GM19452 (cell line): Measurements from ENCODE around the gene ADRA2C.

Experiments
- ATAC-seq: cut with Tn5 transposase; IDR thresholded peaks from one replicate; pipeline ENCODE4 v1.9.1; 2021; ENCODE audit not compliant: unreplicated experiment

Gene ADRA2C

GRCh38 chr4:3732076-3733028 is 33.8 kb upstream of the ADRA2C start:
- ATAC-seq, result no peak

DNA sequence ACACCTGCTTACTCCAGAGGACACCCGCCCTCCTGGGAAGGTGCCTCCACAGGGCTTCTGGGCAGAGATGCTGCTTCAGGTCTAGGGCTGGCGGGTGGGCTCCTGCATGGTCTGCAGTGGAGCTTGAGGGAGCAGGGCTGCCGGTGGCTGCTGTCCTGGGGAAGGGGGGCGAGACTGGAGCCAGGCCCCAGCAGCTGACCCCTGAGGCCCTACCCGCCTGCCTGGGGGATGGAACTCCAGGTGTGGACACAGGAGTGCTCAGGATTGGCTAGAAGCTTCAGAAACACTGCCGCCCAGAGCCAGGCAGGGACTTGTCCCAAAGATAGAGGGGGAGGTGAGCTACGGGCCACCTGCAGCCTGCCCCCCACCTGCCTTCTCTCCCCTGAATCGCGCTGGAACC is 33.0 kb upstream of the ADRA2C start:
- ATAC-seq, result no peak

DNA sequence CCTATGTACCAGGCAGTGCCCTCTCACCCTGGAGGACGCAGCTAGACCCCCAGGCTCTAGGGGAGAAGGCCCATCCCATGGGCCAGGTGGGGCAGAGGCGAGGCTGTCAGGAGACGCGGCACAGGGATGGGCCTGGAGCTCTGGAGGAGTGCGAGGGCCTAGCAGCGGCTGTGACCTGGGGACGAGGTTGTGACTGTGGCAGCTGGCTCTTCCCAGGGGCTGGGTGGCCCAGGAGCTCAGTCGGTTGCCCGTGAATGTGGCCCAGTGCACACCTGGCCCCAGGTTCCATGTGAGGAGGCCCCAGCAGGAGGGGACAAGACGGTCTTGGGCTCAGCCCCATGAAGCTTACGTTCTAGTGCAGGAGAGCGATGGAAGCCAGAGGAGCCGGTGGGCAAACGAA is 31.0 kb upstream of the ADRA2C start:
- ATAC-seq, result no peak

GRCh38 chr4:3736290-3736689 is 29.9 kb upstream of the ADRA2C start:
- ATAC-seq, result no peak

GRCh38 chr4:3736806-3737205 is 29.4 kb upstream of the ADRA2C start:
- ATAC-seq, result no peak

GRCh38 chr4:3739577-3739976 is 26.6 kb upstream of the ADRA2C start:
- no peak for ATAC-seq

GRCh38 chr4:3740256-3740655 is 25.9 kb upstream of the ADRA2C start:
- no peak for ATAC-seq

GRCh38 chr4:3741217-3742011 is 24.8 kb upstream of the ADRA2C start:
- no peak for ATAC-seq

- no peak for ATAC-seq
These were observed 23.6 kb upstream of the ADRA2C start for GRCh38 chr4:3742610-3743009.

DNA sequence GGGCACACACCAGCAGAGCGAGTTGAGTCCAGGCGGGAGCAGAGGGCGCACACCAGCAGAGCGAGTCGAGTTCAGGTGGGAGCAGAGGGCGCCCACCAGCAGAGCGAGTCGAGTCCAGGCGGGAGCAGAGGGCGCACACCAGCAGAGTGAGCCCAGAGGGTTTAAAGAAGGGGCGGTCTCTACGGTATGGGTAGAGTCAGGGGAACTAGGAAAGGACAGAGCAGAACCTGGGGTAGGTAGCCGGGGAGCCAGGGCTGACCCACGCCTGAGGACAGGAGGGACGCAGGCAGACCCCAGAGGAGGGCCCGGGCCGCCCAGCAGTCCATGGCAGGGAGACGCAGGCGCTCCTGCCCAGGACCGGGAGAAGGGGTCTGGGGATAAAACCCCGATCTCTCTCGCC is 22.0 kb upstream of the ADRA2C start:
- ATAC-seq, result no peak

GRCh38 chr4:3744901-3745300 is 21.3 kb upstream of the ADRA2C start:
- ATAC-seq, result no peak

DNA sequence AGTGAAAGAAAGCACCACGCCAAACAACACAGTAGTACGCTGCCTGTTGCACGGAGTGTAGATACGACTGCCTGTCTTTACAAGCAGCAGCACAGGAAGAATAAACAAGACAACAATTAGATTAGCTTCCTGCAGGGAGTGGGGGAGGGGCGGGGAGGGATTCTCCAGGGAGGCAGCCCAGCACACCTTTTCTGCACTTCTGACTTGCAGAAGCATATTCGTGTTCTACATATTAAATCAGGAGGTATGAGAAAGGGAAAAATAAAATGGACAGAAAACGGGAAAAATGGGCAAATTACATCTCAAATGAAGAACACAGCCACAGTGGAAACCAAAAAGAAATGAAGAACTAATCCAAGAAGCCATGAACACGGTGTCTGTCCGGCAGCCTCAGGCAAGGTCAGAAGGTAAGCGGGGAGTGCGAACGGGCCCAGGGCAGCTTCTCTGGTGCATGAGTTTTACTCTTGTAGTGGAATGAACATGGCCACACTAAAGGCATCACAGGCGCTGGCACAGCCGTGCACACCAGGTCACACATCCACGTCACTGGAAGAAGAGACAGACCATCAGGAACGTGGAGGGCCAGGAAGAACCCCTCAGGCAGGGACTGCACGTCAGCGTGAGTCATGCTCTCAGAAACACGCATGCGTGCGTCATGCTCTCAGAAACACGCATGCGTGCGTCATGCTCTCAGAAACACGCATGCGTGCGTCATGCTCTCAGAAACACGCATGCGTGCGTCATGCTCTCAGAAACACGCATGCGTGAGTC is 20.1 kb upstream of the ADRA2C start:
- ATAC-seq, result no peak

GRCh38 chr4:3746701-3747580 is 19.2 kb upstream of the ADRA2C start:
- no peak for ATAC-seq

- no peak for ATAC-seq
These were observed 18.6 kb upstream of the ADRA2C start for GRCh38 chr4:3747581-3747904.

DNA sequence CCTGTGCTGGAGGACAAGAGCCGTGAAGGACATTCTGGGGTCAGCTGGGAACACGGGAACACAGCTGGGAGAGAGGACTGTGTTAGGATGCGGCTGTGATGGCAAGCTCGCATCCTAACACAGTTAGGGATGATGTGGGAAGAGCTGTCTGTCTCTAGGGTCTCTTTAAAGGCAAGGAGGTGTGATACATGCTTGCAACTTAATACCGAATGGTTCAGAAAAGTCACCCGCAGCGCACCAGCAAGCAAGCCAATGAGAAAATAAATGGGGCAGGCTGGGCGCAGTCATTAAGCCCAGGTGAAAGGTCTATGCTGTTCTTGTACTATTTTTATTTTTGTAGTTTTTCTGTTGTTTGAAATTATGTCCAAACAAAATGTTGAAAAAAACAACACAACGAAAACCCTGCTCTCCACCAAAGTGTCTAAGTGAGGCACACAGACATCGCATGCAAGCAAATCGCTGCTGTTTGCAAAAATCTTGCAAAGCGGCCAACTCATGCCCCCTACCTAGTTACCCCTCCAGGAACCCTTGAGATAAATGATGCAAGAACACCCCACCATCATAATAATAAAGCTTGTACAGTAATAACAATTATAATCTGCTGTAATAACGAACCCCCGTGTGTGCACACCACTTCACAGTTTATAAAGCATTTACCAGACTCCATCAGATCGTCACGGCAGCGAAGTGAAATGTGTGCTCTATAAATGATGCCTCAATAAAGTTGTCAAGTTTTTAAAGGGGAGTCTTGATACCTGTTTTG is 17.9 kb upstream of the ADRA2C start:
- no peak for ATAC-seq

GRCh38 chr4:3749081-3749480 is 17.1 kb upstream of the ADRA2C start:
- ATAC-seq, result no peak

DNA sequence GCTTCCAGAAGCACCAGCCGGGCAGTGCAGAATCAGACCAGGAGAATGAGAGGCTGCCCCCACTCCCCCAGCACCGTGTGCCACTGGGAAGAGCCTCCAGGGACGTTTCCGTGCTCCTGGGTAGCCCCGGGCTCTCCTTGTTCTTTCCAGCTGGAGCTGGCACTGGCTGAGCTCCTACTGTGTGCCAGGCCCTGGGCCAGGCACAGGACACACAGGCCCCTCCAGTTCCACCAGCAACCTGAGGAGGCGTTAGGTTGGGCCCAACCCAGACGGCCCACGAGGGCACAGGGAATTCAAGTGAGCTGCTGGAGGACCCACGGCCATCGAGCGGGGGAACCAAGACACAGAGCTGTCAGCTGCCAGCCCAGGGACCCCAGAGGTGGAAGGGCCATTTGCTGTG is 15.9 kb upstream of the ADRA2C start:
- ATAC-seq, result no peak

- ATAC-seq, result no peak
These were observed 14.2 kb upstream of the ADRA2C start for GRCh38 chr4:3752022-3752421.

- no peak for ATAC-seq
These were observed 12.3 kb upstream of the ADRA2C start for GRCh38 chr4:3753726-3754412.
